ENCODE data around the gene PPP2R2D. TPM values are rescaled to one million over a fixed set of nuclear protein-coding genes. Genes with fewer than 3 reads are reported as not detected.
"Not testable (repeated sequence)": the region's sequence is repeated elsewhere in the genome, so short reads cannot be mapped to it uniquely, and the experiment has no call there.

The PPP2R2D gene
- total RNA-seq, 1 experiment from 2014 or later, result 29.2 TPM

DNA sequence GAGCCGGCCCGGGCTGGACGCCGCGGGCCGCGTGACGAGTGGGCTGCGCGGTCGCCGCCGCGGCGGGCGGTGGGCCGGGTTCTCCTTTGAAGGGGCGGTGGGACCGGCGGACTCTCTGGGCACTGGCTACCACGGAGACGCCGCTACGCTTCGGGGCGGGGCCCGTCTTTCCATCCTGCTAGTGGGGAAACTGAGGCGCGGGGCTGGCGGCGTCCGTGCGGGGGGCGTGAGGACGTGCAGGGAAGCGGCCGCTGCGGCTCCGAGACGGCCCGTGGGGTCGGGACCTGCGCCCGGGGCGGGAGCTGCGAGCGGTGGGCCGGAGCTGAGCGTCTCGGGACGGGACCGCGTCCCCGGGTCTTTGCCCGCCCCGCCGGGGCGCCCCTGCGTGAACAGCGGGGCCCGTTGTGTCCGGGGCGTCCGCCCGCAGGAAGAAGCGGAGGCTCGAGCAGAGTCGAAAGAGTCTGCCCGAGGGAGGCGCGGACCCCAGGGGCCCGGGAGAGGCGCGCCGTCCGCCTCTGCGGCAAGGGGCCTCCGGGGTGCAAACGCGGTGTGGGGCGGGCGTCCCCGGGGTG, 81.5 kb downstream of the PPP2R2D start:
- Histone ChIP-seq H3K36me3 (peaks cover 21% of the 10 kb centered on the region), H3K4me1 (replicated peaks) (peaks cover 41% of the 10 kb centered on the region), H3K27me3 (replicated peaks) (no peaks in the 10 kb centered on the region), H3K27ac (peak overlapping the region; percentile 62), H3K9me3 (replicated peaks) (0 out of 2 replicates have a peak, but pooled peaks cover 5% of the 10 kb centered on the region), H3K4me3 (peak overlapping the region; percentile 88)
- no peak for DNase-seq (ENCODE audit: low read depth in 1 of 2, low spot score in 2 of 2)

DNA sequence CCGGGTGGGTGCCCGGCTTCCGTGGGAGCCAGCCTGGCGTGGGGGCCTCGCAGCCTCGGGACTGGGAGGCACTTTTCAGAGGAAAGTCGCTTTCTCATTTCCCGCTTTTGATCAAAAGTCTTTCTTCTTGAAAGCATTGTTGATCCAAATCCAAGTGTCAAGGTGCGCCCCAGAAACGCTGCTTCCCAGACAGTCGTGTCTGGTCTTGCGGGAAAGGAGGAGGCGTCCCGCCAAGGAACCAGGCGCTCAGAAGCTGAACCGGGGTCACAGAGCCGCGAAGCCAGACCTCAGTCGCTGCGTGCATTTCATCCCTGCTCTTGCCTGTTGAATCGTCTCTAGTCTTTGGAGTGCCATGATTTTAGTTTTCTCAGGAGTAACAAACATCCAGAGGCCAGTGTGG, 82.0 kb downstream of the PPP2R2D start:
- peaks cover 41% of the 10 kb centered on the region for H3K4me1 ChIP-seq (replicated peaks)
- no peak overlapping the region for H3K27ac ChIP-seq
- peak overlapping the region; percentile 88 for H3K4me3 ChIP-seq
- 0 out of 2 replicates have a peak, but pooled peaks cover 5% of the 10 kb centered on the region for H3K9me3 ChIP-seq (replicated peaks)
- DNase-seq (ENCODE audit: low read depth in 1 of 2, low spot score in 2 of 2), result no peak
- H3K36me3 ChIP-seq, result peaks cover 21% of the 10 kb centered on the region
- no peaks in the 10 kb centered on the region for H3K27me3 ChIP-seq (replicated peaks)

DNA sequence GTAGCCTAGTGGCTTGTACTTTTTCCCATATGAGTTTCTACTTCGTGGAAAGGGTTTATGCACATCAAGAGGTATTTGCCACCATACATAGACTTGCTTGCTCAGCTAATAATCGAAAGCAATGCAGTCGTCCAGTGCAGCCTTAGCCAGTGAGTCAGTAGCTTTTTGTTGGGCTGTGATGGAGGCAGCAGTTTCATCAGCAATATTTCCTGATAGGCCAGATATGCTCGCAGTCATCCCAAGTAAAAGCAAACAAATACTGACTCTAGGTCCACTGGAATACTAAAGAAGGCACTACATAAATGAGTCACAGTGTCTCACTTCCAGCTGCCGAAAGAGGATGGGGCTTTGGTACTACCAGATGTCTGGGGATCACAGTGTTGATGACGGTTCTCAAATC, 83.0 kb downstream of the PPP2R2D start:
- peaks cover 20% of the 10 kb centered on the region for H3K36me3 ChIP-seq
- H3K27ac ChIP-seq, result no peak overlapping the region
- no peaks in the 10 kb centered on the region for H3K27me3 ChIP-seq (replicated peaks)
- H3K4me1 ChIP-seq (replicated peaks), result peaks cover 41% of the 10 kb centered on the region
- DNase-seq (ENCODE audit: low read depth in 1 of 2, low spot score in 2 of 2), result peak; percentile 80 to 81
- H3K4me3 ChIP-seq, result no peak overlapping the region
- H3K9me3 ChIP-seq (replicated peaks), result 0 out of 2 replicates have a peak, but pooled peaks cover 5% of the 10 kb centered on the region

DNA sequence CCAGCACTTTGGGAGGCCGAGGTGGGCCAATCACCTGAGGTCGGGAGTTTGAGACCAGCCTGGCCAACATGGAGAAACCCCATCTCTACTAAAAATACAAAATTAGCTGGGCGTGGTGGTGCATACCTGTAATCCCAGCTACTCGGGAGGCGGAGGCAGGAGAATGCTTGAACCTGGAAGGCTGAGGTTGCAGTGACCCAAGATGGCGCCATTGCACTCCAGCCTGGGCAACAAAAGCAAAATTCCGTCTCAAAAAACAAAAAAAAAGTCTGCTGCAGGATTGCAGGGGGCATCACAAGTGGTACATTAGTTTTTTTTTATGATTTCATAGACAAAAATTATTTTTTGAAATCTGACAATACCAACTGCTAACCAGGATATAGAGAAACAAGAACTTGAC, 86.0 kb downstream of the PPP2R2D start:
- H3K4me1 ChIP-seq (replicated peaks), result peaks cover 22% of the 10 kb centered on the region
- DNase-seq (ENCODE audit: low read depth in 1 of 2, low spot score in 2 of 2); H3K27me3 ChIP-seq (replicated peaks); H3K4me3 ChIP-seq; H3K36me3 ChIP-seq; H3K27ac ChIP-seq; H3K9me3 ChIP-seq (replicated peaks): not testable (repeated sequence)

- not testable (repeated sequence) for H3K27me3 ChIP-seq (replicated peaks); DNase-seq (ENCODE audit: low read depth in 1 of 2, low spot score in 2 of 2)
These were observed 86.5 kb downstream of the PPP2R2D start for GRCh38 chr10:131987301-131987700.

DNA sequence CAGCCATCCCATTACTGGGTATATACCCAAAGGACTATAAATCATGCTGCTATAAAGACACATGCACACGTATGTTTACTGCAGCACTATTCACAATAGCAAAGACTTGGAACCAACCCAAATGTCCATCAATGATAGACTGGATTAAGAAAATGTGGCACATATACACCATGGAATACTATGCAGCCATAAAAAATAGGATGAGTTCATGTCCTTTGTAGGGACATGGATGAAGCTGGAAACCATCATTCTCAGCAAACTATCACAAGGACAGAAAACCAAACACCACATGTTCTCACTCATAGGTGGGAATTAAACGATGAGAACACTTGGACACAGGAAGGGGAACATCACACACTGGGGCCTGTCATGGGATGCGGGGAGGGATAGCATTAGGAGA, 87.0 kb downstream of the PPP2R2D start:
- not testable (repeated sequence) for DNase-seq (ENCODE audit: low read depth in 1 of 2, low spot score in 2 of 2); H3K27ac ChIP-seq; H3K27me3 ChIP-seq (replicated peaks); H3K36me3 ChIP-seq; H3K4me3 ChIP-seq; H3K9me3 ChIP-seq (replicated peaks)
- peaks cover 14% of the 10 kb centered on the region for H3K4me1 ChIP-seq (replicated peaks)

More at GRCh38 chr10:131987301-131987700, 86.5 kb downstream of the PPP2R2D start:
- not testable (repeated sequence) for H3K9me3 ChIP-seq (replicated peaks); H3K4me3 ChIP-seq; H3K27ac ChIP-seq; H3K36me3 ChIP-seq
- H3K4me1 ChIP-seq (replicated peaks), result peaks cover 19% of the 10 kb centered on the region

- Histone ChIP-seq H3K4me1 (replicated peaks) (peaks cover under 1% of the 10 kb centered on the region; the same call in 1 of the 2 replicates), H3K36me3 (no peaks in the 10 kb centered on the region)
These were observed 90.9 kb downstream of the PPP2R2D start for GRCh38 chr10:131991726-131992125.

GRCh38 chr10:131993275-131993674, 92.5 kb downstream of the PPP2R2D start:
- no peak for DNase-seq (ENCODE audit: low read depth in 1 of 2, low spot score in 2 of 2)
- no peaks in the 10 kb centered on the region for H3K36me3 ChIP-seq
- no peak overlapping the region for H3K4me3 ChIP-seq
- no peaks in the 10 kb centered on the region for H3K27me3 ChIP-seq (replicated peaks)
- no peak overlapping the region for H3K27ac ChIP-seq
- peaks cover 16% of the 10 kb centered on the region for H3K4me1 ChIP-seq (replicated peaks)
- no peaks in the 10 kb centered on the region for H3K9me3 ChIP-seq (replicated peaks)

More at GRCh38 chr10:131991726-131992125, 90.9 kb downstream of the PPP2R2D start:
- H3K4me3 ChIP-seq, result no peak overlapping the region
- H3K27ac ChIP-seq, result no peak overlapping the region
- H3K9me3 ChIP-seq (replicated peaks), result no peaks in the 10 kb centered on the region
- H3K27me3 ChIP-seq (replicated peaks), result no peaks in the 10 kb centered on the region
- DNase-seq (ENCODE audit: low read depth in 1 of 2, low spot score in 2 of 2), result no peak

- no peak overlapping the region for H3K27ac ChIP-seq
- no peaks in the 10 kb centered on the region for H3K27me3 ChIP-seq (replicated peaks)
- no peaks in the 10 kb centered on the region for H3K9me3 ChIP-seq (replicated peaks)
- DNase-seq (ENCODE audit: low read depth in 1 of 2, low spot score in 2 of 2), result no peak
- H3K4me3 ChIP-seq, result no peak overlapping the region
- H3K4me1 ChIP-seq (replicated peaks), result peaks cover 18% of the 10 kb centered on the region
- H3K36me3 ChIP-seq, result no peaks in the 10 kb centered on the region
These were observed 93.6 kb downstream of the PPP2R2D start for GRCh38 chr10:131994435-131994834.

DNA sequence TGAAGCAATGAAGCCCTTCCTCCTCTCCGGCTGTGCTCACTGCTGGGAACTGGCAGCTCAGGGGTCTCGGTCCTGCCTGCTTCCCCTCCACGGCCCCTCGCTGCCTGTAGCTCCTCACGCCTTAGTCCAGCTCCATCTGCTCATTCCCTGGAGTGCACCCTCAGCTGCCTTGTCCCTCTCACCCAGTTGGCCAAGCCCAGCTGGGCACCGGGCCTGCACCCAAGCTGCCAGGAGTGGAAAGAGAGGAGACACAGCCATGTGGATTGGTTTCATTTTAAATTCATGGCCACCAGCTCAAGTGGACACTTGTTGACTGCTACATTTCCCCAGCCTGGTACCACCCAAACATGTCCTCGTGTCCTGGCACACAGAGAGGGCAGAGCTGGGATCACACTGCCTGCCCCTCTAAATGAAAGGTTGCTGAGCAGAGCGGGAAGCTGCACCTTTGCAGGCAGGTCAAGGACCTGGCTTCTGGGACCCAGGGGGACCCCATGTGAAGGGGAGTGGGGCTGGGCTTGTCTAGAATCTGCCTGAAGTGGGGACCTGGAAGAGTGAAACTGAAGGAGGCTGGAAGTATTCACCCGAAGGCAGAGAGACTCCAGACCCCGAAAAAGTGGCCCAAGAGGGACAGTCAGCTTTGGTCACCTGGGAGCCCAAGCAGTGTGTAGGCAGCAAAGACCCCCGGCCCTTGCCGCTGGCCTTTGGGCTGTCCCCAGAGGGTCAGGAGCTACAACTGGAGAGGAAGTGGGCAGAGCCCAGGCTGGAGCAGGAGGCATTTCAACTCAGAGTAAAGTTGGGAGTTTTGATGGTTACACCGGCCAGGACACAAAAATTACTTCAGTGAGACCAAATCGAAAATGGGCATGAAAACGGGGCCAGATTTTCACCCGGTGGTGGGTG, 95.9 kb downstream of the PPP2R2D start:
- Histone ChIP-seq H3K4me3 (no peak overlapping the region), H3K4me1 (replicated peaks) (peaks cover 18% of the 10 kb centered on the region), H3K27ac (no peak overlapping the region), H3K9me3 (replicated peaks) (no peaks in the 10 kb centered on the region), H3K27me3 (replicated peaks) (no peaks in the 10 kb centered on the region), H3K36me3 (no peaks in the 10 kb centered on the region)
- no peak for DNase-seq (ENCODE audit: low read depth in 1 of 2, low spot score in 2 of 2)

DNA sequence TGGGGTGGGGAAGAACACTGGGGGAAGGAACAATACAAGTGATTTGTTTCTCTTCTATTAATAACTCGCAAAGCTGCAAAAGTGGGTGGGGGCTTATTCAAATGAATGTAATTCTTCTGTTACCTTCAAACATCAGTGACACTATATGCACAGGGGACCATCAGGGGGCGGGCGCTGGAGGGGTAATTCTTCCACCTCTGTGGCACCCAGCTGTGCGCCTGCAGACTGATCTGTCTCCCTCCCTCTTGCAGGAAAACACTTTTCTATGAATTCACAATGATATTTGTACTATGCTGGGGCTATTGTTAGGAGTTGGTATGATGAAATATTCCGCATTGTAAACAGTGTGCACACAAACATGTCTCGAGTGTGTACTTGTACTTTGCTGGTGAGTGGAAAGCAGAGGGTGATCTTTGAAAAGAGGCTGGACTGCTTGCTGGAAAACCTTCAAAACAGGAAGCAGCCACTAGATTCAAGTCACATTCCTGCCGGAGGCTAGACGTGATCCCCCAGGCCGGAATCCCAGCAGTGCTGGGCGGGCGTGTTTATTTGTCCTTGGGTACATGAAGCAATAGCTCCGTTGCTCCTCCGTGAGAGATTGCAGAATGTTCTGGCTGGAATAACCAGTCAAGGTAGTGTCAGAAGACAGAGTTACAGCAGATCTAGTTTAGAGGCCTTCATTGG, 96.7 kb downstream of the PPP2R2D start:
- Histone ChIP-seq H3K9me3 (replicated peaks) (no peaks in the 10 kb centered on the region), H3K4me3 (no peak overlapping the region), H3K36me3 (no peaks in the 10 kb centered on the region), H3K27me3 (replicated peaks) (no peaks in the 10 kb centered on the region), H3K27ac (peak overlapping the region; percentile 8; the same call in 1 of the 2 replicates), H3K4me1 (replicated peaks) (peaks cover 18% of the 10 kb centered on the region)
- peak; percentile 75 to 80 for DNase-seq (ENCODE audit: low read depth in 1 of 2, low spot score in 2 of 2)

DNA sequence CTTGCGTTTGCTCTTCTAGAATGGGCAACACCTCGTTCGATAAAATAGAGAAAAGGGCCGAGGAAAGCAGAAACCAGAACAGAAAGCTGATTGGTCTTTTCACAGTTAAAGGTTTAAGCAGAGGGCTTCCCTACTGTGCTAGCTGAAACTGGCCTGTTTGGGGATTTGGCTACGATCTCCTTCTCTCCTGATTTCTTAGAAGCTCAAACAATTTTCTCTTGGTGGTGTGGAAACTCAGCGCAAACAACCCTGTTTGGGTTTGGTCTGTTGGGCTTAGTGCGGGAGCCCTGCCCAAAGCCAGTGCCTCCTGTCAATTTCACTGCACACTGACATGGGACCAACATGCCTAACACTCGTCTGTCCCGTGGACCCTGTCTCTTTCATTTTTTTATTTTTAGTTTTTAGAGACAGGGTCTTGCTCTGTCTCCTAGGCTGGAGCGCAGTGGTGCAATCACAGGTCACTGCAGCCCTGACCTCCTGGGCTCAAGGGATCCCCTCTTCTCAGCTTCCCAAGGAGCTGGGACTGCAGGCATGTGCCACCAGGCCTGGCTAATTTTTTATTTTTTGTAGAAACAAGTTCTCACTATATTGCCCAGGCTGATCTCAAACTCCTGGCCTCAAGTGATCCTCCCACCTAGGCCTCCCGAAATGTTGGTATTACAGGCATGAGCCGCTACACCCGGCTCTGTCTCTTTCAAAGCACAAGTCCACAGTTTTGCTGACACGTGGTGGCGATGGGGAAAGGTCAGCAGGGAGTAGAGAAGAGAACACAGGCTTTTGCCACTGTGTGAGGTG, 97.4 kb downstream of the PPP2R2D start:
- H3K4me1 ChIP-seq (replicated peaks), result peaks cover 18% of the 10 kb centered on the region
- no peak overlapping the region for H3K4me3 ChIP-seq
- H3K27ac ChIP-seq, result peak overlapping the region; percentile 8; the same call in 1 of the 2 replicates
- no peak for DNase-seq (ENCODE audit: low read depth in 1 of 2, low spot score in 2 of 2)
- no peaks in the 10 kb centered on the region for H3K9me3 ChIP-seq (replicated peaks)
- H3K27me3 ChIP-seq (replicated peaks), result no peaks in the 10 kb centered on the region
- no peaks in the 10 kb centered on the region for H3K36me3 ChIP-seq
